ENCODE measurements around the gene NEUROD1.
"Not testable (repeated sequence)": the region's sequence is repeated elsewhere in the genome, so short reads cannot be mapped to it uniquely, and the experiment has no call there.

The NEUROD1 gene

DNA sequence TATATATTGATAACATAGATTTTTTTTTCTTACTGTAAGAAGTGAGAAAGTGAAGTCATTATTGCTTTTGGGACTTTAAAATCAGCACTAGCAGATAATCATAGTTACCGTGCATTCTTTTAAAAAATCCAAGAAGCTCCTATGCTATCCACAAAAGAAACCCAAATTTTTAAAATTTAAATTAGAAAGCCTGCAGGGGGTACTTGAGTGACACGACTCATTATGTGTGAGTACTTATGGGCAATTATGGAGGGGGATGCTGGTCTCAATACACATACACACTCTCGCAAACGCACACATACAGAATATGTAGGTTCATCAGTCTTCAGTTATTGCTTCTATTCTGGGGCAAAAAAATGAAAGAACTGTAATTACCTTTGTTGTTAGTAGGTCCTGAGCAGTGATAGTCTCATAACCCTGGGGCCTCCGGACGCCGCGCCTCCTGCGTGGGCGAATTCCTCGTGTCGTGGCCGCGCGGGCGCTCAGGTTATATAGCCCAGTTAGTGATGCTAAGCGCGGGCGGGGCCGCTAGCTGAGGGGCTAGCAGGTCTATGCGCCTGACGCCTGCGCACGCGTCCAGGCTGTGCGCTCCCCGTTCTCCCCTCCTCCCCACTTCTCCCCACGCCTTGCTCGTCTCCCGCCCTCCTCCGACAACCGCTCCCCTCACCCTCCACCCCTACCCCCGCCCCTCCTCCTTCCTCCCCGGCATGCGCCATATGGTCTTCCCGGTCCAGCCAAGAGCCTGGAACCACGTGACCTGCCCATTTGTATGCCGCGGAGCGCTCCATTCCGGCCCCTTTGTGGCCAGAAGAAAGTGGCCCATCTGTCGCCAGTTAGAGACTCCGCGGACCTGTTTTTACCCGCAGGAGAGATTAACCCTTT lies at the start of gene NEUROD1:
NEUROD1 (minus strand) TSS at position 463 of the 882 bp plus-strand sequence. CDS start 1,657 bp downstream, outside the sequence.
- peak in 1 of 2 experiments; percentile 18 for DNase-seq

DNA sequence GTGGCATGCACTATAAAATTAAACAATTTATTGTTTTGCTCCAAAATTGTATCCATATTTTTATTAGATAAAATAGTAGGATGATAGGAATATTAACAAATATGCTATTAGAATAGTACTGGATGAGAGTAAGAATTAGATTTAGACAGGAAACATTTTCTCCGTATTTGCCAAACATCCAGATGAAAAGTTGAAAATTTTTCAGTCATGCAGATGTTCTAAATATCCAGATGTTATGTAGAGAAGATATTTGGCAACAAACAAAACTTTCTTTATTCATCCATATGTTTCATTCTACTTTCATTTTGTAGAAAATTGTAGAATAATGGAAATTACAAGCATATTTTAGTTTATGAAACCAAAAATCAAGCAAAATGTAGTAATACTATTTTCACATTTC lies 45.2 kb upstream of the NEUROD1 start:
- DNase-seq, result no peak

DNA sequence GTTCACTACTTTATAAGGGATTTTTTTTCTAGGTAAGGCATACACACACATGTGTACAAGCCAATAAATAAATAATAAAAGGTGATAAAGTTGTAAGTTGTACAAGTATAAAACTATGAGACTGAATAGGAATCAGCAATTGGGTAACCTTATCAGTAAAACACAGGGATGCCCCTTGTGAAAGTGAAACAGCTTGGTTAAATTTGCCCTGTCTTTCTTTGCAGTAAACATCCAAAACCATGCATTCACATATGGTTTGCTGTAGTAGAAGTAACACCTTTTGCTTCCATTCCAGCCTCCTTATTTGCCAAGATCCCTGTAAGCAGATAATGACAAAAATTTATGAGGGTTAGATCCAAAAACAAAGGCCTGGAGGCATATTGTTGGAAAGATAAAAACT lies 44.3 kb upstream of the NEUROD1 start:
- DNase-seq, result no peak

- DNase-seq, result no peak
Measured at GRCh38 chr2:181723731-181724130, 43.4 kb upstream of the NEUROD1 start.

DNA sequence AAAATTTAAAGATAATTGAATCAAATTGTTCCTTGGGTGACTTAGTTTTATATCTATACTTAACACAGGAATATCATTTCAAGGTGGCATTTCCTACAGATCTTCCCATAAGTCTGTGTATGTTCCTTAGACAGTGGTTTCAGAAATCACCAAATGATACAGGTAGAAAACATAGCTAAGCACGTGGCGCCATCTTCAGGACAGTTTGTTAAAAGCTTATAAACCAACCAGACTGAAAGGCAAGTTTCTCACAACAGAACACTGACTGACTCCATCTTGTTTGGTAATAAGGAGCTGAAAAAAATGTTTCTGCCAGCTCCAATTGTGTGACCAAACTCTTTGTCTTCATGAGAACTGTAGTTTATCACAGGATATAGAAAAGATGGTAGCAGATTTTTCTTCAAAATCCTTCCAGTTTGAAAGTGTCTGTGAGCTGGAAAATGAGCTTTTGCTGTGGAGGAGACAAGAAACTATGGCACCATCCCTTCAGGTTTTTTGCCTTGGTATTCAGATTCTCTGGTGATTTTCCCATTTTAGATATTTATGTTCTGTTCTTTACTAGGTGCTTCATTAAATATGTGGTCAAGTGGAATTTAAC lies 34.8 kb upstream of the NEUROD1 start:
- peak; percentile 70 to 73 for DNase-seq

DNA sequence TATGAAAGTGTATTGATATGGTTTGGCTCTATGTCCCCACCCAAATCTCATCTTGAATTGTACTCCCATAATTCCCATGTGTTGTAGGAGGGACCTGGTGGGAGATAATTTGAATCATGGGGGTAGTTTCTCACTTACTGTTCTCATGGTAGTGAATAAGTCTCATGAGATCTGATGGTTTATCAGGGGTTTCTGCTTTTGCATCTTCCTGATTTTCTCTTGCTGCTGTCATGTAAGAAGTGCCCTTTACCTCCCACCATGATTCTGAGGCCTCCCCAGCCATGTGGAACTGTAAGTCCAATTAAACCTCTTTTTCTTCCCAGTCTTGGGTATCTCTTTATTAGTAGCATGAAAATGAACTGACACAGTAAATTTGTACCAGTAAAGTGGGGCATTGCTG lies 30.7 kb upstream of the NEUROD1 start:
- DNase-seq, result not testable (repeated sequence)

DNA sequence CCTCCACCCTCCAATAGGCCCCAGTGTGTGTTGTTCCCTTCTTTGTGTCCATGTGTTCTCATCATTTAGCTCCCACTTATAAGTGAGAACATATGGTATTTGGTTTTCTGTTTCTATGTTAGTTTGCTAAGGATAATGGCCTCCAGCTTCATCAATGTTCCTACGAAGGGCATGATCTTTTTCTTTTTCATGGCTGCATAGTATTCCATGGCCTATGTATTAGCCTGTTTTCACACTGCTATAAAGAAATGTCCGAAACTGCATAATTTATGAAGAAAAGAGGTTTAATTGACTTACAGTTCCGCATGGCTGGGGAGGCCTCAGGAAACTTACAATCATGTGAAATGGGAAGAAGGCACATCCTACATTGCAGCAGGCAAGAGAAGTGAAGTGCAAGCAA lies 22.2 kb upstream of the NEUROD1 start:
- DNase-seq, result not testable (repeated sequence)

DNA sequence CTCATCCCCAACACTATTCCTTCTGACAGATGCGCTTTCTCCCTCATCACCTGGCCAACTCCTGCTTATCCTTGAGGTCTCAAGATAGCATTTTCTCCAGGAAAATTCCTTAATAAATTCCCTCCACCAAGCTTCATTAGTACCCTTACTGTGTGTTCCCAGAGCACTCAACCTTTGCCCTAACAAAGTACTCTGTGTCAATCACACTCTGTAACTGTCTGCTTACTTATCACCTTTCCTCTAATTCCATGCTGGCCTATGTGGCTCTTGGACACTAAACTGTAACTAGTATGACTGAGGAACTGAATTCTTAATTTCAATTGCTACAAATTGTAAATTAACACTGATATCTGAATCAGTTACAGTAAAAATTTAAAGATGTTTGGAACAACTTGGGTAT lies 17.9 kb upstream of the NEUROD1 start:
- DNase-seq, result no peak

DNA sequence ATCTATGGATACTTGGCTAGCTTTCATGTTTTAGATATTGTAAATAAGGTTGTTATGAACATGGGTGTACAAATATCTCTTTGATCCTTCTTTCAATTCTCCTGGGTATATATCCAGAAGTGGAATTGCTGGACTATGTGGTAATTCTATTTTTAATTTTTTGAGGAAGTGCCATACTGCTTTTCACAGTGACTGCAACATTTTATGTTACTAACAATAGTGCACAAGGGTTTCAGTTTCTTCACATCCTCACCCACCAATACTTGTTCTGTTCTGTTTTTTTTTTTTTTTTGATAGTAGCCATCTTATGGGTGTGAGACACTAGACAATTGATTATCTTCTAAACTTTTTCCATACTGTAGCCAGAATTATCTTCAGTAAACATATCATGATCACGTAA lies 17.3 kb upstream of the NEUROD1 start:
- no peak for DNase-seq

DNA sequence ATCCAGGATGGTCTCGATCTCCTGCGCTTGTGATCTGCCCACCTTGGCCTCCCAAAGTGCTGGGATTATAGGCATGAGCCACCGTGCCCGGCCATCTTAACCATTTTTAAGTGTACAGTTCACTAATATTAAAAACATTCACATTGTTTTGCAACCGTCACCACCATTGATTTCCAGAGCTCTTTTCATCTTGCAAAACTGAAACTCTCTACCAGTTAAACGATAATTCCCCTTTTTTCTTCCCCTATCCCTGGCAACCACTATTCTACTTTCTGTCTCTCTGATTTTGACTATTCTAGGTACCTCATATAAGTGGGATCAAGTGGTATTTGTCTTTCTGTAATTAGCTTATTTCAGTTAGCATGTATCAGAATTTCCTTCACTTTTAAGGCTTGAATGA lies 16.8 kb upstream of the NEUROD1 start:
- no peak for DNase-seq

DNA sequence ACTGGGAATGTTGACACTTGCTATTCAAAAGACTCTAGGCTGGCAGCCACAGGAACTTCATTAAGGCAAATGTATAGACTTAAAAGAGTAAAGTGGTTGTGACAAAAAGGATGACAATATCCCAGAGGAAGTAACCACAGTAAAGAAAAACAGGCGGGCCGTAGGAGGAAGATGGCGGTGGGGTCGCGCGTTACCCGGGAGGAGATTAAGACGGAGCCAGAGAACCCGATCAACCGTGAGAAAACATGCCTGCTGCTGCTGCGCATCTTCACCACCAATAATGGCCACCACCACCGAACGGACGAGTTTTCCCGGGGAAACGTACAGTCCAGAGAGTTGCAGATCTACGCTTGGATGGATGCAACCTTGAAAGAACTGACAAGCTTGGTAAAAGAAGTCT lies 14.0 kb upstream of the NEUROD1 start:
- no peak for DNase-seq

- no peak for DNase-seq
Measured at GRCh38 chr2:181690860-181691259, 10.5 kb upstream of the NEUROD1 start.

DNA sequence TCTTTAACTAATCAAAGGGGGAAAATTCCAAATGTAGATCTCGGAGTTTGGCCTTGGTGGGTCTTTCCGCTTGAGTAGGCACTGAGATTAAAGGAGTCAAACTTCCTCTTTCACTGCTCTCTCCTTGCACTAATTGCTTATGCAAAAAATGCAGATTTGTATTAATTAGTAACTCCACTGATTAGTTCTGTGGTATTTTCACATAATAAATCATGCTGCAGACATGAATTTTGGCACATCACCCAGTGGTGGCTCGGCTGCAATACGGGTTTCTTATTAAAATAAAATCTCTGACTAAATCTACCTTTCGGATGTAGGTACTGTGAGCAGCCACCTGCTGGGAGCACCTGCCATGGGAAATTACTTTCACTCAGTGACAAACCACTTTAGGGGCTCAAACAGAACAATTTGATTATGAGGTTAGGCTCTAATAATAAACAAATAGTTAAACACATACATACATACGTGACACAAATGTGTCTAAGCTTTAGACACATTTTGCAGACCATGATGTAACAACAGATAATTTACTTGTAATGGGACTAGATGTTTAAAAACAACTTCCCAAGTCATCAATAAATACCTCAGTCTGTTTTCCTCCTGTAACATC lies 6.4 kb upstream of the NEUROD1 start:
- no peak for DNase-seq

GRCh38 chr2:181685150-181685688 lies 4.9 kb upstream of the NEUROD1 start:
- DNase-seq, result no peak

DNA sequence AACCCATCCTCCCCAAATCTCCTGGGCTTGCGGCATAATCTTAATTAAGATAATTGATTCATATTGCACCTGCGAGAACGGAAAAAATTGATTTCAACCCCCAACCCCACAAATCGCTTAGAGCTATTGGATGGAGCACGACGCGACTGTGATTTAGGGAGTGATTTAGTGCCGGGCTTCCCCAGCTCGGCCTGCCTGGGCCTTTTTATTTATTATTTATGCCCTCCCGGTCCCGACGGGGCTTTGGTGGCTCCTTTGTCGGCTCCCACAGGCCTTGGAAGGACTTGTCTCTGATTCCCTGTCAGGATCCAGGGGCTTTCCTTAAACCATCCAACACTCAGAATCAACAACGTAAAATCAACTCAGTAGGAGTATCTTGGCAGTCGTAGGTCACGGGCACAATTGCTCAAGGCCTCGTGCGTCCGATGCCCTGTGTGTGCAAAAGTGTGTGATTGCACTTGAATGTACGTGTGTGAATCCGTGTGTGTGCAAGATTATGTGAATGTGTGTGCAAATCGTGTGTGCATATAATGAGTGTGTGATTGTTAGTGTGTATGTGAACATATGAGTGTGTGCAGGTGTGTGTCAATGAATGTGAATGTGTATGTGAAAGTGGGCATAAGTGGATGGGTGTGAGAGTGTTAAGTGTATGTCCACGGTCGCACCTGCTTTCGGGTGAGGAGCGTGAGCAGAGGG lies 4.3 kb upstream of the NEUROD1 start:
- no peak for DNase-seq

GRCh38 chr2:181683518-181684453 lies 3.5 kb upstream of the NEUROD1 start:
- peak in 1 of 2 experiments; percentile 19 for DNase-seq

GRCh38 chr2:181682795-181683517 lies 2.6 kb upstream of the NEUROD1 start:
- peak in 1 of 2 experiments; percentile 5 for DNase-seq

DNA sequence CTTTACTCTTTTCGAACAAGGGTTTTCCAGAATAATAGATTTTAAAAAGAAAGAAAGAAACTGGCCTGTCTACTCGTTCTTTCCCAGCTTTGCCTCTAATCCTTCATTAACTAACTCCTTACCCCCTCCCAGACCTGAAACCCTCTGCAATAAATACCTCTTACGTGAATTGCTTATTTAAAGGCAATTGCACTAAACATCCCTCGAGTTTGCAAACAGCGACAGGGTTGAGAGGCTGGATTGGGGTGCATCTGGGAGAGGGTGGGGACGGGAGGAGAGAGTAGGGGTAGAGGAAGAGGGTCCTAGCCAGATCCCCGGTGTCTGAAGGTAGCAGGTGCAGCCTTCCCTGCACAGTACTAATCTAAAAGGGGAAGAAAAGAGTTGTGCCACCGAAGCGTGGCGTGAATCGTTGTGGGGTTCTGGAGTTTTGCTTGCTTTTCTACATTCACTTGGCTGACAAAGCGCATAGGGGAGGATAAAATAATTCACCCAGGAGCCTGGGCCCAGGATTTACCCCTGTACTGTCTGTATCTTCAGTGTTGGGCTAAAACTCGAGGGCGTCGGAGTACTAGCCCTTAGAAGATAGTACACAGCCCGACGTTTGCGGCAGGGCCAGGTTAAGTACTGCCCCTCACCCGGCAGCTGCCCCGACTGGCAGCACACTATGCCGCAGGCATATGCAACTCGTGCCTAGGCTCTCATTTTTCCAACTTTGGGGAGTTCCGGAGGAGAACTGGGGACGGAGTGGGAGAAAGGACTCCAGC lies 1.9 kb upstream of the NEUROD1 start:
- no peak for DNase-seq

DNA sequence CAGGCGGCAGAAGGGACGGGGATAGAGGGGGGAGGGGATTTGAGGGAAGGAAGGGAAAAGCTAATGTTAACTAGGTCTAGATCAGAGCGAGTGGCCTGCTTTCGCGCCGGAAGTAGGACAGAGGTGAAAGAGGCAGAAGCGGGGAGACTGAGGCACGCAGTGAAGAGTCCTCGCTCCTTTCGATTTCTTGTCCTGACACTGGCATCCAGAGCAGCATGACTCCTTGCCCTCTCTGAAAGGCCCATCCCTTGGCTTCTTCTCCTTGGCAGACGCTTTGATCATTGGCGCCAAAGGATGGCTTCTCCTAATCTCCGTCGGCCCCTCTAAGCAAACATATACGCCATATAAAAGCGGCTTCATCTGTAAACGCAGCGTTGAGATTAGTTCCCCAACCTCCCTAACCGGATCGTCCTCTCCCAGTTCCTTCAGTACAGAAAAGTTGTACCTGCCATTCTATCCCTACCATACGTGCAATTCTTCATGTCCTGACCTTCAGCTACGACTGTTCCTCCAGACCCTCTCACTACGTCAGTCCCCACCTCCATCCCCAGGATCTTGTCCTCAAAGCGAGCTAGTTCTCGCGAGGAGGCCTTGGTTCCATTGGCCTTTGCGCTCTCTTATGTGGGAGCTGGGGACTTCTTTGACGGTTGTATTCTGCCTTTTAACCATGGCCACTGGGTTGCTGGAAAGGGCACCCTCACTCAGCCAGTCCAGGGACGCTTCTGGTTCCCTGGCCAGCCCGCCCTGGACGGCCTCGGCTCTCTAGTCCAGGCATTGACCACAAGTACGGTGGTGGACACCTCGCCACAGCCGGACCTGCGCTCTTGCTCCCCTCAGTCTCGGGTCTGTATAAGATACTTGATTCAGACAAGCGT lies 857 bp upstream of the NEUROD1 start:
- DNase-seq, result no peak
